Dedifferentiated amniotic fluid mesenchymal stem cell (primary cell): ENCODE results near the gene FOXR1.
"Not testable (repeated sequence)": the region's sequence is repeated elsewhere in the genome, so short reads cannot be mapped to it uniquely, and the experiment has no call there.

Experiments used
- DNase-seq: peaks from one replicate; pipeline ENCODE4 v3.0.0-alpha.2; 2016; ENCODE audit errors: extremely low spot score

Gene FOXR1

DNA sequence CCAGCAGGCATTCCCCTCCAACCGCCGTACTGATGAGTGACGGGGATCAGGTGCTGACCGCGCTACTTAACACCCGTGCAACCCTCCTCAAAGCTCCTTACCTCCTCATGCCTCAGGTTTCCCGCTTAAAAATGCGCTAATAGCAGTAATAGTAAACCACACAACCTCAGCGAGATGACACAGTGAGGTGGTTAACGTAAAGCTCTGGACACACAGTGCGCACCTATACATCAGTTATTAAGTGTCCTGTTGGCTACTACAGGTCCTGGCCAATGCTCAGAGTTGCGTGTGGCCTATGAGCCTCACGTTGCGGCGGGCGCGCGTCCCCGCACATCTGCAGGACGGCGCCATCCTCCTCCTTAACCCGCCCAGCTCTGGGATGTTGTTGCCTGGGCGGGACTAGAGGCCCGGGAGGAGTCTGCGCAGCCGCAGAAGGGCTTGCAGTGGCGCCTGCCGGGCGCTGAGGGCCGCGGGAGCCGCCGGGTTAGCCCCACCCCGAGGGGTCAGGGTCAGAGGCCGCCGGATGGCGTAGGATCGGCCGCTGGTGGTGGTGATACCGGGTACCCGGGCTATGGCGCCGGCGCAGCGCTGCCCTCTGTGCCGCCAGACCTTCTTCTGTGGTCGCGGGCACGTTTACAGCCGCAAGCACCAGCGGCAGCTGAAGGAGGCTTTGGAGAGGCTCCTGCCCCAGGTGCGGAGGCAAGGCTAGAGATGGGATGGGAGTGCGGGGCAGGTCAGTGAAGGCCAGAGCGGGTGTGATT is 26.2 kb downstream of the FOXR1 start, which contains the start of gene CENATAC:
Gene CENATAC (plus strand): TSS at position 512 of the 761 bp plus-strand sequence. CDS start 60 bp downstream, at position 572.
- DNase-seq, result peak; percentile 73

DNA sequence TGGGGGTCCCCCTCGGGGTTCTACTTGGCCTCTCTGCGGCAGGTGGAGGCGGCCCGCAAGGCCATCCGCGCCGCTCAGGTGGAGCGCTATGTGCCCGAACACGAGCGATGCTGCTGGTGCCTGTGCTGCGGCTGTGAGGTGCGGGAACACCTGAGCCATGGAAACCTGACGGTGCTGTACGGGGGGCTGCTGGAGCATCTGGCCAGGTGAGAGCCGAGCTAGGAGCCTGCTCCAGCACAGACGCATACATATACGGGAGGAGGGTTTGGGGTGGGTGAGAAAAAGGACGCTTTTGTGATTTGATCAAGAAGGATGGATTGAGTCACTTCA is 26.8 kb downstream of the FOXR1 start:
- DNase-seq, result no peak

DNA sequence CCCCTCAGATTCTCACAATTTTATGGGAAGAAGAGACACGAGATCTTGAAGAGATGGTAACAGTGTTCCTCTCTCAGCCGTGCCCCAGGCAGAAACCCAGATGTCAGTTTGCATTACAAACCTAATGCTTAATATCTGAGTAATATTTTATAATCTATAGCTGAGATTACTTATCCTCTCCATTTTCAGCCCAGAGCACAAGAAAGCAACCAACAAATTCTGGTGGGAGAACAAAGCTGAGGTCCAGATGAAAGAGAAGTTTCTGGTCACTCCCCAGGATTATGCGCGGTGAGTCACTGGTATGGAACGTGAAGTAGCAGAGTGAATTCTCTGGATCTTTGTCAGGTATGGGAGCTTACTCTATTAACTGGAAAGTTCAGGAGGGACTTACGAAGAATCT is 27.3 kb downstream of the FOXR1 start:
- DNase-seq, result no peak

DNA sequence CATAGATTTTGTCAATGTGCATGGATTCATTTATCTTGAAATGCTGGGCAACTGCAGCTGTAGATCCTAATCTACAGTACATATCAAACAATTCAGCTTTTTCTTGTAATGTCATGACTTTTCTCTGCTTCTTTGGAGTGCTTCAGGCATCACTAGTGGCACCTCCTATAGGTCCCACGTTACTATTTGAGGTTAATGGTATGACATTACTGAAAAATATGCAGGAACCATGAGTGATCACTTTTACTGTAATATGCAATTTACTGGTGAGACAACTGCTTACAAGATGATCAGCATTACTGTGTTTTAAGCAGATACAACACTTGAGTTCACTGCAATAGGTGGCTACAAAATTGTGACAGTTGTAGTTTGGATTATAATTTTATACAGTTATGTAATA is 29.3 kb downstream of the FOXR1 start:
- DNase-seq, result no peak

DNA sequence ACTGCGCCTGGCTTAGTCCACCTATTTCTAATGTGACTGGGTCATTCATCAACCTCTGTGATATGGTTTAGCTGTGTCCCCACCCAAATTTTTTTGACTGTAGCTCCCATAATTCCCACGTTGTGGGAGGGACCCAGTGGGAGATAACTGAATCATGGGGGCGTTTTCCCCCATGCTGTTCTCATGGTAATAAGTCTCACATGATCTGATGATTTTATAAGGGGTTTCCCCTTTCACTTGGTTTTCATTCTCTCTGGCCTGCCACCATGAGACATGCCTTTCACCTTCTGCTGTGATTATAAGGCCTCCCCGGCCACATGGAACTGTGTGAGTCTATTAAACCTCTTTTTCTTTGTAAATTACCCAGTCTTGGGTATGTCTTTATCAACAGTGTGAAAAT is 35.1 kb downstream of the FOXR1 start:
- DNase-seq, result no peak

DNA sequence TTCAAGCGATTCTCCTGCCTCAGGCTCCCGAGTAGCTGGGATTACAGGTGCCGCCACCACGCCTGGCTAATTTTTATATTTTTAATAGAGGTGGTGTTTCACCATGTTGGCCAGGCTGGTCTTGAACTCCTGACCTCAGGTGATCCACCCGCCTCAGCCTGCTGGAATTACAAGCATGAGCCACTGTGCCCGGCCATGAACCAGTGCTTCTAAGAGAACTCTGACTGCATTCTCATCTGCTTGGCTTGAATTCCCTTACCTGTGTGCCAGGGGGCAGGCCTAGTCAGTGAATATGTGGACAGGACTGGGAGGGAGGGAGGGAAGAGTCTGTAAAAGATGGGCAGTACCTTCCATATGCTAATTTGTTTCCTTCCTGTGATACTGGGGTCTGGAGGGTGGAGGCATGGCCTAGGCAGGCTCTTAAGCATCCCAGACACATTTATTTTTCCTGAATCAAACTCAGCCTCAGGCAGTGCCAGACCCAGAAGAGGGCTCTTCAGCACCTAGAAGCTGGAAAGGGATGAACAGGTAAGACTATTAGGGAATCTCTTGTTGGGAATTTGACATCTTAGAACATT is 40.0 kb downstream of the FOXR1 start:
- no peak for DNase-seq

DNA sequence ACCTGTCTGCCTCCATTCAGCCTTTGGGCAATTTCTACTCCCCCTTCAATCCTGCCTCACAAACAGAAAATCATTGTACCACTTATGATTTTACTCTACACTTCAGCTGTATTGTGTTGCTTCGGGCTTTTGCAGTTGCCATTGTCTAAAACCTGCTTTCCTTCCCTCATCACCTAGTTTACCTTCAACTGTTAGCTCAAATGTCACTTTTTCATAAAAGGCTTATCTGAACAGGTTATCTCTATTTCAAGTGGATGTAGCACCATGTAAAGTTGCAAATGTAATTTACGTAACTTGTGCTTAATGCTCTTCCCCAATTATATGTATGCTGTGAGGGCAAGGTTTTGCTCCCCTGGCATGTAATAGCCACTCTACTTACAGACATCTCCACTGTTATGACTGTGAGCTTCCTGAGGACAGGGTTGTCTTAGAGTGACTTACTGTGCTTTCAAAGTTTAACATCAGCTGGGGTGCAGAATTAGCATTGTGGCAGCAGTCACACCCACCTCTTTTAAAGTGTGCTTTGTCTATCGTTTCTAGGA is 41.1 kb downstream of the FOXR1 start:
- no peak for DNase-seq

DNA sequence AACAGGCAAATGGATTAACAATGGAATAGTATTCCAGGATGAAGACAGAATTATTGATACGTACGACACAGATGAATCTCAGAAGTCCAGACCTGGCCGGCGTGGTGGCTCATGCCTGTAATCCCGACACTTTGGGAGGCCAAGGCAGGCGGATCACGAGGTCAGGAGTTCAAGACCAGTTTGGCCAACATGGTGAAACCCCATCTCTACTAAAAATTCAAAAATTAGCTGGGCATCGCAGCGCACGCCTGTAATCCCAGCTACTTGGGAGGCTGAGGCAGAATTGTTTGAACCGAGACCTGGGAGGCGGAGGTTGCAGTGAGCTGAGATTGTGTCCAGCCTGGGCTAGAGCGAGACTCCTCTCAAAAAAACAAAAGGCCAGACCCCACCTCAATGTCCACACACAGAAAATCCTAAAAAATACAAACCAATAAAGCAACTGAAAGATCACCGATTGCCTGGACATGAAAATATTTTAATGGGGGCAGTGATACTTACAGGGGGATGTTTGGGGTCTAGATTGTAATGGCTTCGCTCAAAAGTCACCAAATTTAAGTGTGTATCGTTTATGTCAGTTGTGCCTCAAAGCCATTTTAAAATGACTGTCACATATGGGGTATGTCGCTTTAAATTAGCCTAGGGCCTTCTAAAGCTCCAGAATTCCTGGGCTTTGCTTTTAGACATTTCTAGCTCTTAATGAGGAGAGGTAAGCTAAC is 42.8 kb downstream of the FOXR1 start:
- DNase-seq, result no peak

DNA sequence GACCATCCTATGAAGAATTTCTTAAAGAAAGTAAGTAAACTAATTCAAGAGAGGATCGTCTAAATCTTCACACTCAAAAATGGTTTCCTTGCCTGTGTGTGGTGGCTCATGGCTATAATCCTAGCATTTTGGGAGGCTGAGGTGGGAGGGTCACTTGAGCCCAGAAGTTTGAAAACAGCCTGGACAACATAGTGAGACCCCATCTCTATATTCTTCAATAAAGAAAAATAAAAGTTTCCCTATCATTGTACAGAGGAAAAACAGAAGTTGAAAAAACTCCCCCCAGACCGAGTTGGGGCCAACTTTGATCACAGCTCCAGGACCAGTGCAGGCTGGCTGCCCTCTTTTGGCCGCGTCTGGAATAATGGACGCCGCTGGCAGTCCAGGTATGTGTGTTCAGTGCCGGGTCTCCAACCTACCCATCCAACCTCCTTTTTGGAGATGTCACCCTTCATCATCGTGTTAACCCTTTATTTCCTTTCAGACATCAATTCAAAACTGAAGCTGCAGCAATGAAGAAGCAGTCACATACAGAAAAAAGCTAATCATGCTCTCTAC is 43.6 kb downstream of the FOXR1 start:
- DNase-seq, result no peak

DNA sequence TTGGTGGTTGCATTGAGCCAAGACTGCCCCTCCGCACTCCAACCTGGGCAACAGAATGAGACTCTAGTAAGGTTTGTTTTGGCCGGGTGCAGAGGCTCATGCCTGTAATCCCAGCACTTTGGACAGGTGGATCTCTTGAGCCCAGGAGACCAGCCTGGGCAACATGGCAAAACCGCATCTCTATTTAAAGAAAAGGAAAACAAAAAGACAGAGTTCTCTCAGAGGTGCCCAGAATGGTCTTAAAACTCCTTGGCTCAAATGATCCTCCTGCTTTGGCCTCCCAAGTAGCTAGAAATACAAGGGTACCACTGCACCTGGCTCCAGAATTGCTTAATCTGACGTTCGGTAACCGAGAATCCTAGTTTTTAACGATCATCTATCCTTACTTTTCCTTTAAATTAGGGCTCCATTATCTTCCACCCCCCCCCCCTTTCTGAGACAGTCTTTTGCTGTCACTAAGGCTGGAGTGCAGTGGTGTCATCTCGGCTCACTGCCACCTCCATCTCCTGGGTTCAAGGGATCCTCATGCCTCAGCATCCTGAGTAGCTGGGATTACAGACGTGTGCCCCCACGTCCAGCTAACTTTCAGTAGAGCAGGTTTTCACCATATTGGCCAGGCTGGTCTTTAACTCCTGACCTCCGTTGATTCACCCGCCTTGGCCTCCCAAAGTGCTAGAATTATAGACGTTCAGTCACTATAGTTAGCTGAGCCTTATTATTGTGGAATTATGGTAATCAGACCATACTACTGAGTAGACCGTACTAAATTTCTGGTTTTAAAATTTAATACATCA is 44.9 kb downstream of the FOXR1 start:
- no peak for DNase-seq

DNA sequence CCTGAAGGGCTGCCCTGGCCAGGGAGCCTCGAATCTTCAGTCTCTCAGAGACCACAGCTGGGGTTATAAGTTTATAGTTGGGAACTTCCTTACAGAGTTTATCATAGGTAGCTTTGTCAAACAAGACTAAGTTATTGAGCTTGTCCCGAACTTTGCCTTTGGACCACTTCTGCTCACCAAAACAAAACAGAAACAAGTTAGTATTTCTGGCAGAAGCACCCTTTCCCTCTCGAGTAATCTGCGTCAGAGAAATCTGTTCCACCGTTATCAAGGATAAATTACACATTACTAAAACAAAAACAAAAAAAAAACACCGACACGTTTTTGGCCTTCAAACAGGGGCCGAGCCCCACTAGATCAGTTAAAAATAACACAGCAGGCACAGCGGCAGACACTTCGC is 45.8 kb downstream of the FOXR1 start:
- not testable (repeated sequence) for DNase-seq

DNA sequence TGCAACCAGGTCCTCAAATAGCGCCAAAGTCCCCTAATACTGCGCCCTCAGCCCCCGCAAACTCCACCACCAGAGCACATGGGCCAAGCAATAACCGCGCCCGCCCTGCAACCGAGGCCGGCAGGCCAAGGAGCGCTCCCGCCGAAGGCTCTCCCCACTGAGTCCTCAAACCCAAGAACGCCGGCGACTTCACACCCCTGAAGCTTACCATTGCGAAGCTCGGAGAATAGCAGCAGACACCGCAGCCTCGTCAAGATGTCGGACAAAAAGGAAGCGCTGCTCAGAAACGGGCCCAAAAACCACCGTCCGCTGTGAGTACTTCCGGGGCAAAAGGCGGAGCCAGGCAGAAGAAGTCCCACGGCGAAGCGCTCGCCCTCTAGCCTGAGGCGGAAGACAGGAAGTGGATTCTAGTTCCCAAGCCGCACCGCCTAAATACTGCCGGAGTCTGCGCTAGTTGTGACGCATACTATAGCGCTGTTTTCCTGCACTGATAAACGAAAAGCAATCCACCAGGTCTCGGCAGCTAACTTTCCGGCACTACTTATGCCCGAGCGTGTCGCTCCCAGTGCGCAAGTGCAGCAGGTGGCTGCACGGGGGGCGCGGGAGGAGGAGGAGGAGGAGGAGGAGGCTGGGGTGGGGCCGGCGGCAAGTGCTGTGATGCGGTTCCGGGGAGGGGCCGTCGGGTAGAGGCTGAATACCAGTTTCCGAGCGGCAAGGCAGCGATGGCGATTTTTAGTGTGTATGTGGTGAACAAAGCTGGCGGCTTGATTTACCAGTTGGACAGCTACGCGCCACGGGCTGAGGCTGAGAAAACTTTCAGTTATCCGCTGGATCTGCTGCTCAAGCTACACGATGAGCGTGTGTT is 46.7 kb downstream of the FOXR1 start, which contains the start of the genes RPS25 and TRAPPC4:
Gene RPS25 (minus strand): TSS at position 270 of the 865 bp plus-strand sequence. CDS start 59 bp downstream, at position 211.
Gene TRAPPC4 (plus strand): TSS at position 693 of the 865 bp plus-strand sequence. CDS start 30 bp downstream, at position 723.
- peak; percentile 98 for DNase-seq

DNA sequence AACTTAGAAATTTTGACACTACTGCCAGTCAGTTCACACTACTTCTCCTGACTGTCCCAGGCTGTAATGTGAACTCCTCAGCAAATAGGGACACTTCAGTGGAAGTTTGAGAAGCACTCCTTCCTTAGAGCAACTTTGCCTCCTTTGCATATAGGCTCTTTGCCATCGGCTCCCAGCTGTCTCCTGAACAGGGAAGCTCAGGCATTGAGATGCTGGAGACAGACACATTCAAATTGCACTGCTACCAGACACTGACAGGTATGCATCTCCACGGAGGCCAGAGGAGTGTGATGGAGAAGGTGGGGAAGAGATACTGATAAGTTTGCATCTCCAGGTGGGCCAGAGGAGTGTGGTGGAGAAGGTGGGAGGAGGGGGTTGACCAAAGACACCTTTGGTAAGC is 48.4 kb downstream of the FOXR1 start:
- DNase-seq, result no peak

DNA sequence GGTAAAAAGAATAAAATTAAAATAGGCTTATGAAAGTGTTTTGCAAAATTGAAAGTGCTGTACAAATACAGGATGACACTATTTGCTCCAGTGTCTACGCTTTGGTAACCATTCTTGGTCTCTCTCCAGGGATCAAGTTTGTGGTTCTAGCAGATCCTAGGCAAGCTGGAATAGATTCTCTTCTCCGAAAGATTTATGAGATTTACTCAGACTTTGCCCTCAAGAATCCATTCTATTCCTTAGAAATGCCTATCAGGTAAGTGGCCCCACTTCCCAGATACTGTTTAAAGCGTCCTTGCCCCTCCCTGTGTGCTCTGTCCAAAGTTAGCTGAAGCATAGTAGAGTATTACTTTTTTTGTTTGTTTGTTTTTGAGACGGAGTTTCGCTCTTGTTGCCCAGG is 50.1 kb downstream of the FOXR1 start:
- DNase-seq, result no peak

DNA sequence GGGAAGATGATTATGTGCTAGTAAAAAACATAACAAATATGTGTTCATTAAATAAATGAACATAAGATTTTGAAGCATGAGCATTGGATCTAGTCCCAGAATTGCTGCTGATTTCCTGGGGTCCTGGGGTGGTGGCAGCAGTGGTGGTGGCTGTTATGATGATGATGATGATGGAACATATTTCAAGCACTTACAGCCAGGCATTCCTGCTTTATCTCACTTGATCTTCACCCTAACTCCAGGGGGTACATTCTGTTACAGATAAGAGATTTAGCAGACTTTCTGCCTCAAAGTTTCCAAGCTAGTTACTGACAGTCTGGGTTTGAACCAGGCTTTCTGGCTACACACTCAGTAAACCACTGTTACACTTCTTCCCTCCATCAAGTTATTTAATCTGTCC is 52.2 kb downstream of the FOXR1 start:
- DNase-seq, result no peak

DNA sequence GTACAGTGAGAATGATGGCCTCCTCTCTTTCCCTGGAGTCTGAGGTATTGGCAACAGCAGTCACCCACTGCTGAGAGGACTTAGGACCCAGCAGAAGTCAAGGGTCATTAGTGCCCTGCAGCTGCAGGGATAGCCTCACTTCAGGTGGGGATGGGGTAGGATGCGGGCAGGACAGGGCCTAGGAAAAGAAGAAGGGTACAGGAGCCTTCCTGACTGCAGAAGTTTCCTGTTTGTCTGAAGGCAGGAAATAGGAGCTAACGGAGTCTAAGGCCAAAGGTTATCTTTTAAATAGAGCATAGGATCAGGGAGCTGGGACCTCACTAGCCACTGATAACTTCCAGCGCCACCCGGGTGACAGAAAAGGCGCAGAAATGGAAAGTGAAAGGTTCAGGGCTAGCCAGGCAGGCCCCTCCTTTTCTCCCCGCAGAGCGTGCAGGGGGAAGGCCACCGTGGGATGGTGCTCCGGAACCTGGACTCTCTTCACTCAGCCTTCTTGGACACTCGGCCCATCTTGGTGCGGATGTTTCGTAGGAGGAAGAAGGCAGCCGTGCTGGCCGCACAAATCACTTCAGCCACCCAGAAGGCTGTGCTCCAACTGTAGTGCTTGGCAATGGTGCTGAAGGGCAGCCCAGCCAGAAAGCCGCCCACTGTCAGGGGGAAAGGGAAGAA is 53.0 kb downstream of the FOXR1 start:
- no peak for DNase-seq

DNA sequence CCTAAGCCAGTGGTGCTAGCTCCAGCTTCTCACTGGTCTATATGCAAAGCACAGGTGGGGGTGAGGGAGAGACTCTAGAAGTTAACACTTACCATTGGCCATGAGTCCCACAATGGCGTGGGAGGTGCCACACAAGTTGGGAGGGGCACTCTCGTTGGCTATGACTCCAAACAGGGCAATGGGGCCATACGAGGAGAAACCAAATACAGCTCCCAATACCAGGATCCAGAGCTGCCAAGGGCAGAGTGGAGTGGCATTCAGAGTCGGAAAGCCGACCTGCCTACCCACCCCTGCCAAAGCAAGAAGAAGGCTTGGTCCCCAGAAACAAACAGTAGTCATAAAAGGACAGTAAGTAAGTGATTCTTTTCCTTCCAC is 53.5 kb downstream of the FOXR1 start:
- DNase-seq, result no peak

DNA sequence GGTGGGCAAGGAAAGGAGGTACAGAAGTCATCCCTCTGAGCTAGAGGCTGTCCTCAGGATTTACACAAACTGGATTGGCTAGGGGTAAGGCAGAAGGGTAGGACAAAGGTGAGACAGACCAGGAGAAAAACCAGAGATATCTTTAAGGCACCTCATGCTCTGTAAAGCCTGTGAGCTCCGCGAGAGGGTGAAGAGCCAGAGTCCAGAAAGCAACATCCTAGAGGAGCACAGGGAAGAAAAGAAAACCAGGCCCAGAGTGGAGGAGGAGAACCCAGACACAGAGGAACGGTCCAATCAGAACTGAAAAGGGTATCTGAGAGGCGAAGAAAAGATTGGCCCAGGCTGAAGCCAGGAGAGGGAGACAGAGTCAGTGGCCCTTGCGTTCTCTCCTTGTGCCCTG is 54.0 kb downstream of the FOXR1 start:
- DNase-seq, result no peak

DNA sequence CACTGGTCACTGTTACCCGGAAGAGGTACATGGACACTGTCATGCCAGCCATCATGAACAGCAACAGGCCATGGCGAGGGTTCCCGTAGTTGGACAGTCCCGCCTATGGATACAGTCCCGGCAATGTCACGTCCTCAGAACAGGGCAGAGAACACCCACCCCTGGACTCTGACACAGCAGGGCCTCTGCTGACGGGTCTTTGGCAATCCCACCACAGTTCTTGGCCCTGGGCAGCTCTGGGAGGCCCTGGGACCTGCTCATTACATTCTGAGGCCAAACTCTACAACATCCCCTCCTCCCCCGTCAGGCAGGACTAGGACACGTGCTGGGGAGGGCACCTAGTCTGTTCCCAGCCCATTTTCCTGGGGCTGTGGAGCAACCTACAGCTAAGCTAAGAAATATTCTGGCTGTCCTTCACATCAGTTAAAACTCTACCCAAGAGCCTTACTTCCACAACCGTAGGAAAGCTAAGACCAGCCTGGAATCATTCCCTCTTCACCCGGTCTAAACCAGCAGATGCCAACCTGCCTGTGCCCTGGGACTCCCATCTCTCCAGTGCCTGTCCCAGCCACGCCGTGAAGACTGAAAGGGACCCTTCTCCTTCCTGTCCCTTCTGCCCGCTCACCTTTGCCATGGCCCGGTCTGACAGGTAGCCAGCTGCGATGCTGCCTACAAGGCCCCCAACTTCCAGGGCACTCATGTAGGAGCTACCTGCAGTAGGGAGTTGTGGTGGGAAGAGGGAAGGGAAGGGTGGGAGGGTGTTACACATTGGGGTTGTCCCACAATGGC is 54.6 kb downstream of the FOXR1 start:
- no peak for DNase-seq
